ENCODE measurements around the gene STIM1.

DNA sequence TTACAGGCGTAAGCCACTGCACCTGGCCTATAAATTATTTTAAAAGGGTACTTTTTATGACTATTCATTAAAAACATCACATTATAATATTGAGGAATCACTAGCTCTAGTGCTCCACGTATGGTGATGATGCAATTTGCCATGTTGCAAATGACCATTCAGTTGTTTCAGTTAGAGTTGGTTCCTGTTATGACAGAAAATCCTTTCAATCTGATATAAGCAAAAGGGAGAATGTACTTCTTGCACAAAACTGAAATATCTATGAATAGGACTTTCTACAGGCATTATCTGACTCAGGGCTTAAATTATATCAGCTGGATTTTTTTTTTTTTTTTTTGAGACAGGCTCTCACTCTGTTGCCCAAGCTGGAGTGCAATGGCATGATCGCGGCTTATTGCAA is 193.5 kb downstream of the STIM1 start:
- TF ChIP-seq GATA2 (IDR thresholded peaks at IDR 0.05; ENCODE audit: low read depth, low read length) (no peak), GATA3 (IDR thresholded peaks at IDR 0.05; ENCODE audit: low read depth, low read length) (no peak)
